Prostate gland (tissue), 2 donors: ENCODE measurements around the gene CENPQ.

Experiments
- CTCF ChIP-seq, 4 experiments: fragments of 200-600 bp in 2 of 4; fragments of 450-650 bp in 2 of 4; sonication (generic) in 2 of 4; IDR thresholded peaks; 1 replicate in 3 of 4; 2 replicates in 1 of 4; pipeline ENCODE4 v1.5.1; 2016 to 2019; ENCODE audit warnings: antibody characterized with exemption in 4 of 4, mild to moderate bottlenecking in 2 of 4, moderate library complexity in 2 of 4
- POLR2AphosphoS5 ChIP-seq: sonication (generic); formaldehyde crosslinking; IDR thresholded peaks from one replicate; pipeline ENCODE4 v1.6.1; 2017; ENCODE audit warnings: antibody characterized with exemption

DNA sequence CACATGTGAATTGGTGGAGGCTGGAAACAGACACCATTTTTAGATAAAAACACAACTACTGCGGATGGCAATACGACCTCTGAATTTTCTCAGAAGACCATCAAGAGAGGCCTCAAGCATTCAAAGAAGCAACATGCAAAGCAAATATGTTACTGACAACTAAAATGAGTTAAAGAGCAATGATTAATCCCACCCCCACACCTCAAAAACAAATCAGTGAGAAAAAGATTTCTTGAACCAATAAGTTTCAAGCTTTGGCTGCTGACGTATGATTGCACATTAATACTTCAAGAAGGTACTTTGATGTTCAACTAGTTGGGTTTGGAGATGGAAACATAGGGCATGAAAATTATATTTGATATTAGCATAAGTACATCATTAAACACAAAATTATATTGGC is 1.1 kb upstream of the CENPQ start:
- TF ChIP-seq CTCF (IDR thresholded peaks at IDR 0.05), result no peak
- no peak for TF ChIP-seq POLR2AphosphoS5
